Neural cell (in vitro differentiated cells): ENCODE measurements around the gene CFI.

ENCODE experiments used
- CTCF ChIP-seq: fragments of 450-650 bp; IDR thresholded peaks from 2 replicates; pipeline ENCODE4 v1.5.1; 2014; ENCODE audit warnings: antibody characterized with exemption, mild to moderate bottlenecking, moderate library complexity; ENCODE audit not compliant: poor library complexity, severe bottlenecking
- EP300 ChIP-seq: fragments of 450-650 bp; conservative IDR thresholded peaks from 2 replicates; pipeline ENCODE4 v1.6.1; 2014; ENCODE audit warnings: antibody characterized with exemption, mild to moderate bottlenecking, moderate library complexity; ENCODE audit not compliant: poor library complexity, severe bottlenecking
- EZH2 ChIP-seq: fragments of 200-600, 300-800 bp; shearing (Covaris generic), sonication (generic); IDR thresholded peaks from 2 replicates; pipeline ENCODE4 v1.6.1; 2014; ENCODE audit warnings: antibody characterized with exemption, low read length, borderline replicate concordance, mild to moderate bottlenecking; ENCODE audit not compliant: insufficient read depth, poor library complexity, severe bottlenecking
- POLR2AphosphoS5 ChIP-seq: IDR thresholded peaks from 2 replicates; pipeline ENCODE4 v1.6.1; 2012

GRCh38 chr4:109749388-109750082 lies 52.3 kb downstream of the CFI start:
- TF ChIP-seq CTCF (no peak), EZH2 (no peak), POLR2AphosphoS5 (no peak), EP300 (no peak)
